ENCODE data around the gene R3HDML. TPM values are rescaled to one million over a fixed set of nuclear protein-coding genes. Genes with fewer than 3 reads are reported as not detected.

The R3HDML gene
- total and polyA plus RNA-seq, 2 of the 13 experiments (the other 11 are each of a cell fraction or from before 2014, with no cell fraction given): not detected

- no peak for FAIRE-seq
- no peak for TF ChIP-seq ZNF235 (CRISPR knock-in tag; IDR thresholded peaks at IDR 0.05; ENCODE audit: borderline replicate concordance)
- no peak for TF ChIP-seq ZNF670 (CRISPR knock-in tag; IDR thresholded peaks at IDR 0.05; ENCODE audit: borderline replicate concordance)
- TF ChIP-seq, protein P1, sequence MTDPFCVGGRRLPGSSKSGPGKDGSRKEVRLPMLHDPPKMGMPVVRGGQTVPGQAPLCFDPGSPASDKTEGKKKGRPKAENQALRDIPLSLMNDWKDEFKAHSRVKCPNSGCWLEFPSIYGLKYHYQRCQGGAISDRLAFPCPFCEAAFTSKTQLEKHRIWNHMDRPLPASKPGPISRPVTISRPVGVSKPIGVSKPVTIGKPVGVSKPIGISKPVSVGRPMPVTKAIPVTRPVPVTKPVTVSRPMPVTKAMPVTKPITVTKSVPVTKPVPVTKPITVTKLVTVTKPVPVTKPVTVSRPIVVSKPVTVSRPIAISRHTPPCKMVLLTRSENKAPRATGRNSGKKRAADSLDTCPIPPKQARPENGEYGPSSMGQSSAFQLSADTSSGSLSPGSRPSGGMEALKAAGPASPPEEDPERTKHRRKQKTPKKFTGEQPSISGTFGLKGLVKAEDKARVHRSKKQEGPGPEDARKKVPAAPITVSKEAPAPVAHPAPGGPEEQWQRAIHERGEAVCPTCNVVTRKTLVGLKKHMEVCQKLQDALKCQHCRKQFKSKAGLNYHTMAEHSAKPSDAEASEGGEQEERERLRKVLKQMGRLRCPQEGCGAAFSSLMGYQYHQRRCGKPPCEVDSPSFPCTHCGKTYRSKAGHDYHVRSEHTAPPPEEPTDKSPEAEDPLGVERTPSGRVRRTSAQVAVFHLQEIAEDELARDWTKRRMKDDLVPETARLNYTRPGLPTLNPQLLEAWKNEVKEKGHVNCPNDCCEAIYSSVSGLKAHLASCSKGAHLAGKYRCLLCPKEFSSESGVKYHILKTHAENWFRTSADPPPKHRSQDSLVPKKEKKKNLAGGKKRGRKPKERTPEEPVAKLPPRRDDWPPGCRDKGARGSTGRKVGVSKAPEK (CRISPR knock-in tag; IDR thresholded peaks at IDR 0.05; ENCODE audit: borderline replicate concordance): 0 out of 2 replicates have a peak, but pooled peaks have one; percentile 16
- no peak for TF ChIP-seq NR3C1 (CRISPR knock-in tag; IDR thresholded peaks at IDR 0.05)
- TF ChIP-seq ZNF44 (CRISPR knock-in tag; IDR thresholded peaks at IDR 0.05): 0 out of 2 replicates have a peak, but pooled peaks have one; percentile 76
- TF ChIP-seq RFX1 (IDR thresholded peaks at IDR 0.05): no peak
- peak; percentile 75 for TF ChIP-seq ZNF629 (CRISPR knock-in tag; conservative IDR thresholded peaks at IDR 0.05)
- no peak for TF ChIP-seq NBN (conservative IDR thresholded peaks at IDR 0.05)
- no peak for TF ChIP-seq ZNF674 (CRISPR knock-in tag; IDR thresholded peaks at IDR 0.05; ENCODE audit: low read depth)
- TF ChIP-seq FOSL2 (CRISPR knock-in tag; IDR thresholded peaks at IDR 0.05): no peak
- TF ChIP-seq SIX4 (CRISPR knock-in tag; IDR thresholded peaks at IDR 0.05): no peak
- TF ChIP-seq MTA1 (CRISPR knock-in tag; IDR thresholded peaks at IDR 0.05; ENCODE audit: borderline replicate concordance): no peak
- TF ChIP-seq SOX5 (CRISPR knock-in tag; IDR thresholded peaks at IDR 0.05; ENCODE audit: borderline replicate concordance): no peak
- no peak for TF ChIP-seq ZNF337 (CRISPR knock-in tag; IDR thresholded peaks at IDR 0.05; ENCODE audit: borderline replicate concordance, low read depth)
- TF ChIP-seq ISX (CRISPR knock-in tag; conservative IDR thresholded peaks at IDR 0.05): no peak
- TF ChIP-seq, protein P2, sequence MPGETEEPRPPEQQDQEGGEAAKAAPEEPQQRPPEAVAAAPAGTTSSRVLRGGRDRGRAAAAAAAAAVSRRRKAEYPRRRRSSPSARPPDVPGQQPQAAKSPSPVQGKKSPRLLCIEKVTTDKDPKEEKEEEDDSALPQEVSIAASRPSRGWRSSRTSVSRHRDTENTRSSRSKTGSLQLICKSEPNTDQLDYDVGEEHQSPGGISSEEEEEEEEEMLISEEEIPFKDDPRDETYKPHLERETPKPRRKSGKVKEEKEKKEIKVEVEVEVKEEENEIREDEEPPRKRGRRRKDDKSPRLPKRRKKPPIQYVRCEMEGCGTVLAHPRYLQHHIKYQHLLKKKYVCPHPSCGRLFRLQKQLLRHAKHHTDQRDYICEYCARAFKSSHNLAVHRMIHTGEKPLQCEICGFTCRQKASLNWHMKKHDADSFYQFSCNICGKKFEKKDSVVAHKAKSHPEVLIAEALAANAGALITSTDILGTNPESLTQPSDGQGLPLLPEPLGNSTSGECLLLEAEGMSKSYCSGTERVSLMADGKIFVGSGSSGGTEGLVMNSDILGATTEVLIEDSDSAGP (CRISPR knock-in tag; IDR thresholded peaks at IDR 0.05; ENCODE audit: borderline replicate concordance): 0 out of 2 replicates have a peak, but pooled peaks have one; percentile 7
- ChIA-PET POLR2A (no interaction called here), CTCF (ENCODE audit: low intra/inter-chr PET ratio, low total read pairs) (no interaction called here)
- H4K20me1 ChIP-seq (ENCODE audit: insufficient read depth, low read length): no peaks in the 10 kb centered on the region
- 62% methylated on average over 2 of the region's 2 CpGs for WGBS (ENCODE audit: low lambda C conversion rate)
- H3K9me3 ChIP-seq (ENCODE audit: low read length): no peaks in the 10 kb centered on the region
- intact Hi-C loops (cut with micrococcal nuclease; ENCODE audit: unreplicated experiment) (no loop called here), in situ Hi-C loops (cut with HindIII; ENCODE audit: extremely low pct_ligation_motif_present, low pct_unique_long_range_greater_than_20kb) (no loop called here)
- H3K27me3 ChIP-seq (ENCODE audit: control insufficient read depth in 1 of 2, insufficient read depth in 2 of 2, low read length in 2 of 2): peaks cover 6 to 49% of the 10 kb centered on the region in 2 experiments; a peak in 4 of 5 replicates
- H3K36me3 ChIP-seq (replicated peaks in 1 of 2; ENCODE audit: control insufficient read depth in 1 of 2, insufficient read depth in 2 of 2, low read length in 2 of 2): no peaks in the 10 kb centered on the region
- H3K4me3 ChIP-seq (replicated peaks in 1 of 3; ENCODE audit: insufficient read depth in 1 of 3, low read depth in 2 of 3, low read length in 3 of 3): peak overlapping the region in 1 of 3 experiments; percentile 57; a peak in 1 of 6 replicates
- H2AFZ ChIP-seq (ENCODE audit: low read length): no peak overlapping the region
- DNase-seq (ENCODE audit: low spot score): no peak
- no peak overlapping the region for H3K9ac ChIP-seq (ENCODE audit: insufficient read depth, low read depth, low read length)
- no TSS peak for BruUV-seq (replicated peaks)
- H3K27ac ChIP-seq (ENCODE audit: extremely low read length, insufficient read depth, low read length): no peak overlapping the region
- ATAC-seq: no peak
- H3K79me2 ChIP-seq (ENCODE audit: insufficient read depth, low read length): no peaks in the 10 kb centered on the region
- H3K4me2 ChIP-seq (ENCODE audit: low read depth, low read length): peak overlapping the region; percentile 65
- H3K4me1 ChIP-seq (ENCODE audit: insufficient read depth, low read length): peaks cover 41% of the 10 kb centered on the region
Measured at GRCh38 chr20:44335675-44336074, 1.2 kb upstream of the R3HDML start.

All from HepG2 (cell line).